ENCODE results near the gene SLC11A1. TPM values are rescaled to one million over a fixed set of nuclear protein-coding genes. Genes with fewer than 3 reads are reported as not detected.

Gene SLC11A1
- total RNA-seq, 1 donor from 2014 or later: 0.12 TPM

GRCh38 chr2:218432676-218433365 lies 50.7 kb downstream of the SLC11A1 start:
- Mint-ChIP-seq H3K9me3 (no peaks in the 10 kb centered on the region), H3K27ac (no peak overlapping the region)
- intact Hi-C loops (cut with micrococcal nuclease): no loop called here

GRCh38 chr2:218434456-218434855 lies 52.4 kb downstream of the SLC11A1 start:
- Mint-ChIP-seq H3K4me3 (no peak overlapping the region), H3K27ac (no peak overlapping the region), H3K9me3 (no peaks in the 10 kb centered on the region), H3K36me3 (ENCODE audit: low read depth) (no peaks in the 10 kb centered on the region), H3K27me3 (peaks cover 2% of the 10 kb centered on the region), H3K4me1 (no peaks in the 10 kb centered on the region)
- DNase-seq: no peak
- intact Hi-C loops (cut with micrococcal nuclease): no loop called here

More at GRCh38 chr2:218432676-218433365, 50.7 kb downstream of the SLC11A1 start:
- H3K36me3 Mint-ChIP-seq (ENCODE audit: low read depth): no peaks in the 10 kb centered on the region
- no peaks in the 10 kb centered on the region for H3K4me1 Mint-ChIP-seq
- DNase-seq: no peak
- H3K4me3 Mint-ChIP-seq: no peak overlapping the region
- peaks cover 2% of the 10 kb centered on the region for H3K27me3 Mint-ChIP-seq

- Mint-ChIP-seq H3K9me3 (no peaks in the 10 kb centered on the region), H3K27me3 (peaks cover 2% of the 10 kb centered on the region), H3K4me1 (no peaks in the 10 kb centered on the region), H3K36me3 (ENCODE audit: low read depth) (no peaks in the 10 kb centered on the region), H3K4me3 (no peak overlapping the region), H3K27ac (no peak overlapping the region)
- intact Hi-C loops (cut with micrococcal nuclease): no loop called here
- no peak for DNase-seq
These were observed 53.2 kb downstream of the SLC11A1 start for GRCh38 chr2:218435003-218435982.

- H3K4me3 Mint-ChIP-seq: no peak overlapping the region
These were observed 54.9 kb downstream of the SLC11A1 start for GRCh38 chr2:218436992-218437391.

GRCh38 chr2:218437969-218438368 lies 55.9 kb downstream of the SLC11A1 start:
- no peaks in the 10 kb centered on the region for H3K9me3 Mint-ChIP-seq
- peaks cover 2% of the 10 kb centered on the region for H3K36me3 Mint-ChIP-seq (ENCODE audit: low read depth)
- H3K27ac Mint-ChIP-seq: no peak overlapping the region
- DNase-seq: no peak
- intact Hi-C loops (cut with micrococcal nuclease): no loop called here
- peaks cover 5% of the 10 kb centered on the region for H3K4me1 Mint-ChIP-seq
- H3K27me3 Mint-ChIP-seq: no peaks in the 10 kb centered on the region
- no peak overlapping the region for H3K4me3 Mint-ChIP-seq

More at GRCh38 chr2:218436992-218437391, 54.9 kb downstream of the SLC11A1 start:
- Mint-ChIP-seq H3K27me3 (no peaks in the 10 kb centered on the region), H3K9me3 (no peaks in the 10 kb centered on the region), H3K36me3 (ENCODE audit: low read depth) (peaks cover 2% of the 10 kb centered on the region), H3K4me1 (peaks cover 5% of the 10 kb centered on the region), H3K27ac (no peak overlapping the region)
- no peak for DNase-seq
- intact Hi-C loops (cut with micrococcal nuclease): no loop called here

- H3K9me3 Mint-ChIP-seq: no peaks in the 10 kb centered on the region
- DNase-seq: no peak
These were observed 56.5 kb downstream of the SLC11A1 start for GRCh38 chr2:218438596-218438995.

GRCh38 chr2:218444692-218445357 lies 62.8 kb downstream of the SLC11A1 start:
- no peak overlapping the region for H3K27ac Mint-ChIP-seq

More at GRCh38 chr2:218438596-218438995, 56.5 kb downstream of the SLC11A1 start:
- H3K27me3 Mint-ChIP-seq: no peaks in the 10 kb centered on the region
- intact Hi-C loops (cut with micrococcal nuclease): no loop called here
- peaks cover 5% of the 10 kb centered on the region for H3K4me1 Mint-ChIP-seq
- peaks cover 2% of the 10 kb centered on the region for H3K36me3 Mint-ChIP-seq (ENCODE audit: low read depth)
- no peak overlapping the region for H3K4me3 Mint-ChIP-seq
- H3K27ac Mint-ChIP-seq: no peak overlapping the region

GRCh38 chr2:218445602-218446001 lies 63.5 kb downstream of the SLC11A1 start:
- no peak overlapping the region for H3K4me3 Mint-ChIP-seq
- no peak for DNase-seq
- intact Hi-C loops (cut with micrococcal nuclease): no loop called here
- H3K27ac Mint-ChIP-seq: no peak overlapping the region
- H3K36me3 Mint-ChIP-seq (ENCODE audit: low read depth): peaks cover 27% of the 10 kb centered on the region
- no peaks in the 10 kb centered on the region for H3K9me3 Mint-ChIP-seq
- H3K4me1 Mint-ChIP-seq: peaks cover 5% of the 10 kb centered on the region
- H3K27me3 Mint-ChIP-seq: no peaks in the 10 kb centered on the region

More at GRCh38 chr2:218444692-218445357, 62.8 kb downstream of the SLC11A1 start:
- Mint-ChIP-seq H3K4me1 (peaks cover 5% of the 10 kb centered on the region), H3K36me3 (ENCODE audit: low read depth) (peaks cover 24% of the 10 kb centered on the region), H3K4me3 (no peak overlapping the region), H3K9me3 (no peaks in the 10 kb centered on the region), H3K27me3 (no peaks in the 10 kb centered on the region)
- DNase-seq: no peak
- intact Hi-C loops (cut with micrococcal nuclease): no loop called here

Other genes with a start within 250 kb of the SLC11A1 start
- not detected in 2 replicates for gene CXCR1, start 215.3 kb upstream of the SLC11A1 start, total RNA-seq
- 515 and 516 TPM in 2 replicates for gene ARPC2, start 165.1 kb upstream of the SLC11A1 start, total RNA-seq
- 0.40 and 0.68 TPM in 2 replicates for gene GPBAR1, start 121.3 kb upstream of the SLC11A1 start, total RNA-seq
- 85.3 and 89.0 TPM in 2 replicates for gene AAMP, start 112.1 kb upstream of the SLC11A1 start, total RNA-seq
- gene PNKD, start 111.8 kb upstream of the SLC11A1 start, total RNA-seq: 15.0 and 21.5 TPM in 2 replicates
- 62.6 and 63.1 TPM in 2 replicates for gene TMBIM1, start 89.8 kb upstream of the SLC11A1 start, total RNA-seq
- gene CATIP, start 25.4 kb upstream of the SLC11A1 start, total RNA-seq: not detected in 2 replicates
- gene CTDSP1, start 17.6 kb downstream of the SLC11A1 start, total RNA-seq: 103 and 106 TPM in 2 replicates
- gene VIL1, start 36.9 kb downstream of the SLC11A1 start, total RNA-seq: not detected in 2 replicates
- 45.0 and 45.5 TPM in 2 replicates for gene USP37, start 186.1 kb downstream of the SLC11A1 start, total RNA-seq
- 131 and 134 TPM in 2 replicates for gene CNOT9, start 186.6 kb downstream of the SLC11A1 start, total RNA-seq
- gene PLCD4, start 225.6 kb downstream of the SLC11A1 start, total RNA-seq: 0.26 and 0.52 TPM in 2 replicates

Data from activated CD4-positive, alpha-beta T cell treated with anti-CD3 and anti-CD28 coated beads, Interleukin-2, amount 10 ng/mL, durations not matched to agents 24 days and 14 days (primary cell).